ENCODE measurements around the gene AGL.
"Not testable (repeated sequence)": the region's sequence is repeated elsewhere in the genome, so short reads cannot be mapped to it uniquely, and the experiment has no call there.

The AGL gene

DNA sequence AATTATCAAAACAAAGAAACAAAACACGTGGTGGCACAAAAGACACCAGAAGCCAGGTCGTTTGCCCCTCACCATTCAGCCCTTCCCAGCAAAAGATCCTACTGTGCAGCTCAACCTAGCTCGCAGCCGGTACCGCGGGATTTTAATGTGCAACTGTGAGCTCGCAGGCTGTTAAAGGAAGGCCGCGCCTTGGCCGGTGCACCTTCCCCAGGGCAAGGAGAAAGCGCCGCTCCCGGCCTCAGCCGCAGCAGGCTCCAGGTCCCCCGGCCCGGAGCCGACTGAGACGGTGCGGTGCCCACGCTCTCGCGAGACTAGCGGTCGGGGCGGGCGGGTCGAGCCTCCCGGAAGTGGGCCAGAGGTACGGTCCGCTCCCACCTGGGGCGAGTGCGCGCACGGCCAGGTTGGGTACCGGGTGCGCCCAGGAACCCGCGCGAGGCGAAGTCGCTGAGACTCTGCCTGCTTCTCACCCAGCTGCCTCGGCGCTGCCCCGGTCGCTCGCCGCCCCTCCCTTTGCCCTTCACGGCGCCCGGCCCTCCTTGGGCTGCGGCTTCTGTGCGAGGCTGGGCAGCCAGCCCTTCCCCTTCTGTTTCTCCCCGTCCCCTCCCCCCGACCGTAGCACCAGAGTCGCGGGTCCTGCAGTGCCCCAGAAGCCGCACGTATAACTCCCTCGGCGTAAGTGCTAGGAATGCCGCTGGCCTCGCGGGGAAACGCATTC lies at the start of gene AGL:
Gene AGL (plus strand): TSS at position 618 of the 715 bp plus-strand sequence. CDS start 682 bp downstream, outside the sequence.
- peak; percentile 76 for DNase-seq (ENCODE audit: low read depth)

DNA sequence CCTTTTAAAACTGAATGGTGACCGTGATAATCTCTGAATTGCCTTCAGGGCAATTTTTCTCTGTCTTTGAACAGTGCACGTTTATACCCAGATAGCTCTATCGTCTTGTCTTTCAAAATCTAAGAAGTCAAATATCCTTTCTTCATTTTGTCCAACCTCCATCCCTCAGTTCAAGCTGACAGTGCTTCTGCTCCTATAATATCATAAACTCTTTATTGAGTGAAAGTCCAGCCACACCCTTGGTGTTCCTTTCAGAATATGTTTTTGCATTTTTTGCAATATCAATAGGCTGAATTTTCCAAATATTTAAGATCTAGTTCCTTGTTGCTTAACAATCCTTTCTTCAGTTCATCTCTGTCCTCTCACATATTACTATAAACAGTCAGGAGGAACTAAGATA lies 48.6 kb upstream of the AGL start:
- no peak for DNase-seq (ENCODE audit: low read depth)

DNA sequence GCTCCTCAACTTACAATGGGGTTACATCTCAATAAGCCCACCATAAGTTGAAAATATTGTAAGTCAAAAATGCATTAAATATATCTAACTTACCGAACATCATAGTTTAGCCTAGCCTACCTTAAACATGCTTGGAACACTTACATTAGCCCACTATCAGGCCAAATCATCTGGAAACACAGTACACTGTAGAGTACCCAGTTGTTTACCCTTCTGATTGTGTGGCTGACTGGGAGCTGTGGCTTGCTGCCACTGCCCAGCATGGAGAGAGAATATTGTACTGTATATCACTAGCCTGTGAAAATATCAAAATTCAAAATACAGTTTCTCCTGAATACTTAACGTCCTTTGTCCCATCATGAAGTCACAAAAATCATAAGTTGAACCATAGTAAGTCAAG lies 43.3 kb upstream of the AGL start:
- no peak for DNase-seq (ENCODE audit: low read depth)

DNA sequence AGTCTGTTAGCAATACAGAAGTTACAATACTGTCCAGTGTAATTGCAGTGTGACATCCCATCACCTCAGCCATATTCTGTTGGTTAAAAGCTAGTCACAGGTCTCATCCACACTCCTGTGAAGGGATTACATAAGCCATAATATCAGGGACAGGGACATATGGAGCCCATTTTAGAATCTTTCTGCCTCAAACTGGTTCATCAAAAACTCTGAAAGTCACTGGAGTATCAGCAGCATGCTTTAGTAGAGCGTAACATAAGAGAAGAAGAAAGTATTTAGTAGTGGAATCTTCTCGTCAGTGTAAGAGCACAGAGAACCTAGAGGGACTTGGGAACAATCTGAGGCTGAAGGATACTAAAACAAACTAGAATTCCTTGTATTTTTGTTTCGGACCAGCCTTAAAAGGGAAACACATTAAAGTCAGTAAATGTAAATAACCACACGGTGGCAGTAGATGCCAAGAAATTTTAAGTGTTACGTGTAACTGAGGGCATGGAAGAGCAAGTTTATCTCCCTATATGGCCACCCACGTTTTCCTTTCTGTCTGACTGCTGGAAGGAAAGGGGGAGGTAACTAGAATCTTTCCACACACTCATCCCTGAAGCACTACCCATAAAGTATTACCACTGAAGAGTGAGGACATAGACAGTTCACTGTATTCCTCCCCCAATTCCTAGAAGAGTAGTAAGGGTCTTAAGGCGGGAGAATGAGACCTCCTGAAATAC lies 41.6 kb upstream of the AGL start:
- DNase-seq (ENCODE audit: low read depth) = no peak

DNA sequence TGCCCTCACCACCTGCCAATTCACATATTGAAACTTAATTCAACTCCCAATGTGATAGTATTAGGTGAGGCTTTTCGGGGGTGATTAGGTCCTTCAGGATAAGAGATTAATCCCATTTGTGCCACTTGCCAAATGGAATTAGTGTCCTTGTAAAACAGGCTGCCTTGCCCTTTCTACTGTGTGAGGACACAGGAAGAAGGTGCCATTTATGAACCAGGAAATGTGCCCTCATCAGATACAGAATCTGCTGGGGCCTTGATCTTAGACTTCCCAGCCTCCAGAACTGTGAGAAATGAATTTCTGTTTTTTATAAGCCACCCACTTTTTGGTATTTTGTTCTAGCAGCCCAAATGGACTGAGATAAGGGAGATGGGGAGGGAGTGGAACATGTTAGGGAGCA lies 39.1 kb upstream of the AGL start:
- no peak for DNase-seq (ENCODE audit: low read depth)

DNA sequence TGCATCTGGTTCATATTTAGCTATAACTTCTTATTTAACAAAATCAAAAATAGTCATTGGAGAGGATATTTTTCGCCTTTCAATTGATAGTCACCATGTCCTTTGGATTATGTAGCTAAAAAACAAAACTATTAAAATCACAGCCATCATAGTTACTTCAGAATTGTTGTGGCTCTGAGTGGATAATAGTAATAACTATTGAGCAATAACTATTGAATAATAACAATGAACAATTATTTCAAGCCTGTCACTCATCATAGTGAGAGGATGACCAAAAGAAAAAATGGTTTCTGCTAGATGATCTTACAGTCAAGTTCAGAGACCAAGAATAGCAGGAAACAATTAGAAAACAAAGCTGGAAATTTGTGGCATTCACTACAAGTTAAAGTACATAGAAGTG lies 38.4 kb upstream of the AGL start:
- DNase-seq (ENCODE audit: low read depth) = no peak

DNA sequence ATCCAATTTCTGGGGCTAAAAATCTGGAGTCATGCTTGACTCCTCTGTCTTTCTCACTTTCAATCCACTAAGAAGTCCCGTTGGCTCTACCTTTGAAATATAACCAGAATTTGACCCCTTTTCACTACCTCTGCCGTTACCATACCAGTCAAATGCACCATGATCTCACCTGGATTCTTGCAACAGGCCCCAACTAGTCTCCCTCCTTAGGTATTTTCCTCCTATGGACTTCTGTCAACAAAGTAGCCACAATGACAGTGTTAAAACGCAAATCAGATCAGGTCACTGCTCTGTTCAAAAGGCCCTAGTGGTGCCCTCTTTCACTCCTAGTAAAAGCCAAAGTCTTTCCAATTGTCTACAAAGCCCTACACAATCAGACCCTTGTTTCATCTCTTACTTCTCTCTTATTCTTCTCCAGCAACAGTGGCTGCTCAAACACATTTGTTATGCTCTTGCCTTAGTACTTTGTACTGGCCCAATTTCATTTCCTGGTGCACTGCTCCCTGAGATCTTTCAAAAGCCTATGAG lies 35.7 kb upstream of the AGL start:
- no peak for DNase-seq (ENCODE audit: low read depth)

DNA sequence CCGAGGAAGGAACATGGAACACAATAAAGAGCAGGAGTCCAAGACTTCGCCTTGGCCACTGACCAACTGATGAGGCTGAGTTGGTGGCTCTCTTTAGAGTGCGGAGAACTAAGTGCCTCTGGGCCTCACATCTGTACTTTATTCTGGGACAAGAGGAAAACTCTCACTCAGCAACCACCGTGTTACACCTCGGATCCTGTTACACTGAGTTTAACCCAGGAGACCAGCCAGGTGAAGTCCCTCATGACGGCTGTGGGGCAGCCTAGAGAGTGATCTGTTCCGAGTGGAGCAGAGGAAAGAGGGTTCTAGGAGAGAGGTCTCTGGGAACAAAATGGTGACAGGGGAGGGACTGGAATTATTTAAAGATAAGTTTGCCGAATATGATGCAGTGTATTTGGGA lies 33.5 kb upstream of the AGL start:
- DNase-seq (ENCODE audit: low read depth) = no peak

DNA sequence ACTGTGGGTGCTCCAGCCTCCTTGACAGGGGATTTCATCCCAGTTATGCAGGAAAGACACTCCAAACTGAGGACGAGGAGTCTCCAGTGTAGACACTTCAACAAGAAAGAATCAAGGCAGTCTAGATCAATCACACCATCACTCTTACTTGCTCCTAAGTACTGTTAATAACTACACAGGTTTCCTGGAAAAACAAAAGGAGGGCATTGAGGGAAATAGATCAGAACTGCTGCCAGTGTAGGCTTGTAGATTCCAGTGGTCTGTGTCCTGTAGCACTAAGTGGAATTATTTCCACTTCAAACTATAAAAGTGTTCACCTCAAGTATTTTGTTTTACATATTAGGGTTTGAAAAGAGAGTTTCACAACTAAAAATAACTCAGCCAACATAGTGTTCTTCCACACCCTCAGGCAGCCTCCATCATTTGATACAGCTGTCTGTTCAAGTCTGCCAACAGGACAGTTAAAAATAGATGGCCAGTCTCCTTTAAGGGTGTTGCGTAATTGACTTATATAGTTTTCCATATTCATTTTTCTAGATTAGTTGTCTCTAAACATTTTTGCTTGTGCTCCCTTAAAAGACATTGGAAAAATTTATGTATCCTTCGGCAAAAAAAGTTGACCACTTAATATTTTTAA lies 32.0 kb upstream of the AGL start:
- DNase-seq (ENCODE audit: low read depth) = no peak

DNA sequence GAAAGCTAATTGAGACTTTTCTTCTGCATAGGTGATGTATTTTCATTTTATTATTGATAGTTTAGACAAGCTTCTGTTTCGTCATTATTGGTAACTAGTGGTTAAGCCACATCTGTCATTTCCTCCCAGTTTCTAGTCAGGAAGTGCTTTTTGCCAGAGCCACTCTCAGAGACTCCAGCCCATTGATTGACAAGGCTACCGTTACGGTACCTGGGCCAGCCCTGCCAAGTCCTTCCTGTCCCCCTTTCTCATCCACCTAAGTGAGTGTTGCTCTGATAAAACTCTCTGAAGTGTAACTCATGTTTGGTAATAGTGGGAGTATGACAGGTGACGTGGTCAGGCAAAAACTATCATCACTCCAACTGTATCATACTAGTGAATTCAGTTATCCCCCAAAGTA lies 29.6 kb upstream of the AGL start:
- no peak for DNase-seq (ENCODE audit: low read depth)

DNA sequence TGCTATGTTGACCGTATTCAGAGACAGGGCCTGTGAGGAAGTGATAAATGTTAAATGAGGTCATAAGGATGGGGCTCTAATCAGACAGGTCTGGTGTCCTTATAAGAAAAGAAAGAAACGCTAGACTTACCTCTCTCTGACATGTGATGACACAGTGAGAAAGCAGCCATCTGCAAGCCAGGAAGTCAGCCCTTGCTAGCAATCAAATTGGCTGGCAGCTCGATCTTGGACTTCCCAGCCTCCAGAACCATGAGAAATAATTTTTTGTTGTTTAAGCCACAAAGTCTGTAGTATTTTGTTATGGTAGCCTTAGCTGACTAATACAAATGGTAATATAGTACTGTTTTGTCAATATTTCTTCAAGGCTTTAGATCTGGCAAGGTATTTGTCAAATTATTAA lies 25.1 kb upstream of the AGL start:
- no peak for DNase-seq (ENCODE audit: low read depth)

DNA sequence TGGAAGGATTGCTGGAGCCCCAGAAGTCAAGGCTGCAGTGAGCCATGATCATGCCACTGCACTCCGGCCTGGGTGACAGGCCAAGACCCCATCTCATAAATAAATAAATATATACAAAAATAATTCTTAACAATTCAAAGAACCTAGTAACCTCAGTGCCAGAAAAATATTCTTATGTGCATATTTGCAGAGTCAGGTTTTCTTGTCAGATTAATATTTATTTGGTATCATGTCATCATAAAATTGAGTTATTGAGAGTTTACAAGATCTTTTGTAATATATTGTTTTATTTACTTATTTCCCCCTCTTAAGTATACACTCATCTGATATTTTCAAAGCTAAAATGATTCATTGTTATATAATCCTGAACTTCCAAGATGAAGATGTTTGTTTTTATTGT lies 24.5 kb upstream of the AGL start:
- no peak for DNase-seq (ENCODE audit: low read depth)

DNA sequence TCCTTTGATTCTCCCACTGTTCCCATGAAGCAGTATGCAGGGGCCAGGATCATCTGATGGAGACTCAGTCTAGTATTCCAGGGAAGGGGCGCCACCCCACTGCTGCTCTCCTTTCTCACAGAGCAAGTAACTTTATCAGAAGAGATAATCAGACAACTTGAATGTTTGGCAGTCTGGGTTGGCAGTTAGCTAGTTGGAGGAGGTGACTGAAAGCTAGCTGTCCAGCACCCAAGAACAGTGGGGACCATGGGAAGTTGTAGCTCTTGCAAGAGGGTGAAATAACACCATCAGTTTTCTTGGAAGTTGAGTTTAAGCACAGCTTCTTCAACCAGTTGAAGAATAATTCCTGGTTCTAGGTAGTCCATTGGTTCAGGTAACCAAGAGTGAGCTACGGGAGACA lies 22.2 kb upstream of the AGL start:
- DNase-seq (ENCODE audit: low read depth) = no peak

DNA sequence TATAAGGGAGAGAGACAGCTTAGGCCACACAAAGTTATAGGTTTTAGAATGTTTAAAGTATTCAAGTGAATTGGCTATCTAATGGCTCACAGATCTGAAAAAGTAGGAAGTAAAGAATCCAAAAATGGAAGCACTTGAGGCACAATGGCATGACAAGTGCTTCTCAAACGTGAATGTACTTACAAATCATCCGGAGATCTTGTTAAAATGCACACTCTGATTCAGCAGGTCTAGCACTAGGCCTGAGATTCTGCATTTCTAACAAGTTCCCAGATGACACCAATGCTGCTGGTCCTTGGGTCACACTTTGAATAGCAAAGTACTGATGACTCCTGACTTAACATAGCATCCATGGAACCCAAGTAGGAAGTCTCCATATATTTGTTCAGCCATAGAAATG lies 20.9 kb upstream of the AGL start:
- DNase-seq (ENCODE audit: low read depth) = no peak

DNA sequence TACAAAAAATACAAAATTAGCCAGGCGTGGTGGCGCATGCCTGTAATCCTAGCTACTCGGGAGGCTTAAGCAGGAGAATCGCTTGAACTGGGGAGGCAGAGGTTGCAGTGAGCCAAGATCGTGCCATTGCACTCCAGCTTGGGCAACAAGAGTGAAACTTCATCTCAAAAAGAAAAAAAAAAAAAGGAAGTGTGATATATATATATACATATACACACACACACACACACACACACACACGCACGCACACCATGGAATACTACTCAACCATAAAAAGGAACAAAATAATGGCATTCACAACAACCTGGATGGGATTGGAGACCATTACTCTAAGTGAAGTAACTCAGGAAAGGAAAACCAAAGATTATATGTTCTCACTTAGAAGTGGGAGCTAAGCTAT lies 16.2 kb upstream of the AGL start:
- not testable (repeated sequence) for DNase-seq (ENCODE audit: low read depth)

DNA sequence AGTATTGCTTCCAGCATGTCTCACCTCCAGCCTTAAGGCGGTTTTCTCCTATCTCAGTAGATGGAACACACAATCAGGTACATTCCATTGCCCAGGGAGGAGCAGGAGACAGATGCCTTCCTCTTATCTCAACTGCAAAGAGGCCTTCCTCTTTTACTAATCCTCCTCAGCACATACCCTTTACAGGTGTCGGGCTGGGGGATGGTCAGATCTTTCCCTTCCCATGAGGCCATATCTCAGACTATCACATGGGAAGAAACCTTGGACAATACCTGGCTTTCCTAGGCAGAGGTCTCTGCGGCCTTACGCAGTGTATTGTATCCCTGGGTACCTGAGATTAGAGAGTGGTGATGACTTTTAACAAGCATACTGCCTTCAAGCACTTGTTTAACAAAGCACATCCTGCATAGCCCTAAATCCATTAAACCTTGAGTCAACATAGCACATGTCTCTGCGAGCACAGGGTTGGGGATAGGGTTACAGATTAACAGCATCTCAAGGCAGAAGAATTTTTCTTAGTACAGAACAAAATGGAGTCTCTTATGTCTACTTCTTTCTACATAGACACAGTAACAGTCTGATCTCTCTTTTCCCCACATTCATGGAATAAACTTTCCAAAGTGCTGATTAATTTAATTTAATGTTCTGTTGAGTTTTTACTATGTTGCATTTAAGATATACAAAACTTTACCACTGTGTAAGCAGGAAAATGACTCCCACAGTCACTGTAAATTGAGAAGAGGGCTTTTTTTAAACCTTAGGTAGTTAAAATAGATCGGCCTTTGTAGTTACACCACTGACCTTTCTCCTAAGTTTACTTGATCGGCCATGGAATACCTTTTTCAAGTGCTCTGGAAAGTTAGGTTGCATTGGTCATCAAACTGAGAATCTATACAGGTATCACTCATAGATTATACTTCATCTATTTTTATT lies 13.7 kb upstream of the AGL start:
- DNase-seq (ENCODE audit: low read depth) = not testable (repeated sequence)

DNA sequence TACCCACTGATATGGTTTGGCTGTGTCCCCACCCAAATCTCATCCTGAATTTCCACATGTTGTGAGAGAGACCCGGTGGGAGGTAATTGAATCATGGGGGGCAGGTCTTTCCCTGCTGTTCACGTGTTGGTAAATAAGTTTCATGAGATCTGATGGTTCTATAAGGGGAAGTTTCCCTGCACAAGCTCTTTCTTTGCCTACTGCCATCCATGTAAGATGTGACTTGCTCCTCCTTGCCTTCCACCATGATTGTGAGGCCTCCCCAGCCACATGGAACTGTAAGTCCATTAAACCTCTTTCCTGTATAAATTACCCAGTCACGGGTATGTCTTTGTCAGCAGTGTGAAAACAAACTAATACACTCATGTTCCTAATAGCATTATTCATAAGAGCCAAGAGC lies 9.8 kb upstream of the AGL start:
- DNase-seq (ENCODE audit: low read depth) = not testable (repeated sequence)

DNA sequence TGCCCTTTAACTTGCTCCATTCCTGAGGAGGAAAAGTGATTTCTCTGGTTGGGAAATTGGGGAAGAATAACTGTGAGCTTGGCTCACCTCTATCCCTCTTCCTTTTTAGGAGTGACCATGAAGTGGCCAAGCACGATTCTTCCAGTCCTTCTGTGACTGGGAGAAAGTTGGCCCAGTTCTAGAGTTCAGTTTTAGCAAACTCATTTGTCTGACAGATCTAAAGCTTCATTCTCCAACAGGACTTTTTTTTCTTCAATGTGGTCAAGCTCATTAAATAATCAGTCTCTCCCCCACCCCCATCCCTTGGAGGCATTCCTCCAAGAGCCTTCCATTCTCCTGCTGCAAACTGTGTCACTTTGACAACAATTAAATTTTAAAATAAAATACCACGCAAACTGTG lies 6.4 kb upstream of the AGL start:
- DNase-seq (ENCODE audit: low read depth) = no peak

DNA sequence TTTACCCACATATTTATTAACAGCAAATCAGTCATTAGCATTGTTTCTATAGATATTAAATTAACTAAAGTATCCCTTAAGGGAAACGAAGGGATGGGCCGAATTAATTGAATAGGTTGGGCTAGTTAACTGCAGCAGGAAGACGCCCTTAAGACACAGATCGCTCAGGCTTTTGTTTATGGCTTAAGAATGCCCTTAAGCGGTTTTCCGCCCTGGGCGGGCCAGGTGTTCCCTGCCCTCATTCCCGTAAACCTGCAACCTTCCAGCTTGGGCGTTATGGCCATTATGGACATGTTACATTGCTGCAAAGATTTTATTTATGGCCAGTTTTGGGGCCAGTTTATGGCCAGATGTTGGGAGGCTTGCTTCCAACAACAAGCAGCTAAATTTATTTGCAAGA lies 5.0 kb upstream of the AGL start:
- not testable (repeated sequence) for DNase-seq (ENCODE audit: low read depth)

DNA sequence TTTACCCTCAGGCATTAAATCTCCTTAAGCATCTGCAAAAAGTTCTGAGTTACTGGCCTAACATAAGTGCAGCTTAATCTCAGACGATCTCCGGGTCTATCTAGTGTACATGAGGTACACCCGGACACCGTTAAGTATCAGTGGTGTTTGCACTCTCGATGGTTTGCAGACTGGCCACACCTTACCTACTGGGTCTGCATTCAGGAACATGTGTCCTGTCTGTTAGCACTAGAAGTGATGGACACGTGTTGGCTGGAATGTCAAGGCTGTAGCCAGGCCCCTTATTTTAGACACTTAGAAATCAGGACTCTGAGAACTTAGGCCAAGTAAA lies 783 bp upstream of the AGL start:
- DNase-seq (ENCODE audit: low read depth) = no peak

DNA sequence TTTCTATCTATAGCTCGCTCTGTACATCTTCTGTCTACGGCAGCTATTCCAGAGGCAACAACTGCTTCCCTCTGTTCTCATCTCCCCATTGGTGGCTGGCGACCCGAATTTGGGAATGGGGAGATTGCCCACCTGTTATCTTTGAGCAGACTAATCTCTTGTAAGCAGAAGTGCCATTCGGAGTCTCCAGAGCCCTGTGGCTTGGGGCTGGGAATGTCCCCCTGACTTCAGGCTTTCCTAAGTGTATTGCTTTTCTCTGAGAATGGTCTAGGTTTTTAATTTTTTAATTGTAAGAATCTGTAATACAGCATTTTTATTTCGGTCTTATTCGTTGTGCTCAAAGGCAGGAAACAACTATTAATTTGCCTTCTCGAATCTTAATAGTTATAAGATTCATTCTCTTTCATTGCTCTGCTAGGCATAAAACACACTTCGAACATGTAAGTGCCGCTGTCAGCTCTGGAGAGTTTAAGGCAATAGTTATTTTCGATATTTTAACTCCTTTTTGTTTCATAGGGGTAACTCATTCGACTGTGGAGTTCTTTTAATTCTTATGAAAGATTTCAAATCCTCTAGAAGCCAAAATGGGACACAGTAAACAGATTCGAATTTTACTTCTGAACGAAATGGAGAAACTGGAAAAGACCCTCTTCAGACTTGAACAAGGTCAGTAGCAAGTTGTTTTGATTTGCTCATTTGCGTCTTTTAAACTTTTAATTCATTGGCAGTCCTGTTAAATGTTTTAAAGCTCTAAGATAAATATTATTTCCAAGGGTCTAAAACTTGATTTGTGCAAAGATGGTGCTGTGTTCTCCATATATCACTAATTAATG lies 514 bp downstream of the AGL start:
- DNase-seq (ENCODE audit: low read depth) = no peak
